Measurements from ENCODE around the gene PYGO1. TPM values are rescaled to one million over a fixed set of nuclear protein-coding genes. Genes with fewer than 3 reads are reported as not detected.
"Not testable (repeated sequence)": the region's sequence is repeated elsewhere in the genome, so short reads cannot be mapped to it uniquely, and the experiment has no call there.

The PYGO1 gene
- total and polyA plus RNA-seq, 12 donors = 1.6 to 12.4 (median 7.9) TPM

DNA sequence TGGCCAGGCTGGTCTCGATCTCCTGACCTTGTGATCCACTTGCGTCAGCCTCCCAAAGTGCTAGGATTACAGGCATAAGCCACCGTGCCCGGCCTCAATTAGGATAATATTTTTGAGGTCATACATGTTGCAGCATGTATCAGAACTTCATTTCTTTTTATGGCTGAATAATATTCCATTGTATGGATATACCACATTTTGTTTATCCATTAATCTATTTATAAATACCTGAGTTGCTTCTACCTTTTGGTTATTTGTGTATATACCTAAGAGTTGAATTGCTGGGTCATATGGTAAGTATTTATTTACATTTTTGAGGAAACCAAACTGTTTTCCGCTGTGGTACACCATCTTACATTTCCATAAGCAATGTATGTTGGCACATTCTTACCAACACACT, 18.1 kb upstream of the PYGO1 start:
- Histone ChIP-seq H3K27me3 (no peaks in the 10 kb centered on the region), H3K4me1 (replicated peaks in 1 of 2) (no peaks in the 10 kb centered on the region), H3K4me3 (no peak overlapping the region), H3K36me3 (replicated peaks in 1 of 2) (no peaks in the 10 kb centered on the region), H3K9me3 (replicated peaks in 1 of 3) (peaks cover 0 to 7% (median 0%) of the 10 kb centered on the region in 3 donors), H3K27ac (no peak overlapping the region)
- DNase-seq = no peak
- WGBS, 4 donors = 88 to 91% (median 90%) methylated on average over 5 of the region's 5 CpGs
- no peak for TF ChIP-seq POLR2A (IDR thresholded peaks at IDR 0.05)
- TF ChIP-seq, protein P1, sequence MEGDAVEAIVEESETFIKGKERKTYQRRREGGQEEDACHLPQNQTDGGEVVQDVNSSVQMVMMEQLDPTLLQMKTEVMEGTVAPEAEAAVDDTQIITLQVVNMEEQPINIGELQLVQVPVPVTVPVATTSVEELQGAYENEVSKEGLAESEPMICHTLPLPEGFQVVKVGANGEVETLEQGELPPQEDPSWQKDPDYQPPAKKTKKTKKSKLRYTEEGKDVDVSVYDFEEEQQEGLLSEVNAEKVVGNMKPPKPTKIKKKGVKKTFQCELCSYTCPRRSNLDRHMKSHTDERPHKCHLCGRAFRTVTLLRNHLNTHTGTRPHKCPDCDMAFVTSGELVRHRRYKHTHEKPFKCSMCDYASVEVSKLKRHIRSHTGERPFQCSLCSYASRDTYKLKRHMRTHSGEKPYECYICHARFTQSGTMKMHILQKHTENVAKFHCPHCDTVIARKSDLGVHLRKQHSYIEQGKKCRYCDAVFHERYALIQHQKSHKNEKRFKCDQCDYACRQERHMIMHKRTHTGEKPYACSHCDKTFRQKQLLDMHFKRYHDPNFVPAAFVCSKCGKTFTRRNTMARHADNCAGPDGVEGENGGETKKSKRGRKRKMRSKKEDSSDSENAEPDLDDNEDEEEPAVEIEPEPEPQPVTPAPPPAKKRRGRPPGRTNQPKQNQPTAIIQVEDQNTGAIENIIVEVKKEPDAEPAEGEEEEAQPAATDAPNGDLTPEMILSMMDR (IDR thresholded peaks at IDR 0.05) = no peak
- intact Hi-C loops (cut with DNase I) = no loop called here

DNA sequence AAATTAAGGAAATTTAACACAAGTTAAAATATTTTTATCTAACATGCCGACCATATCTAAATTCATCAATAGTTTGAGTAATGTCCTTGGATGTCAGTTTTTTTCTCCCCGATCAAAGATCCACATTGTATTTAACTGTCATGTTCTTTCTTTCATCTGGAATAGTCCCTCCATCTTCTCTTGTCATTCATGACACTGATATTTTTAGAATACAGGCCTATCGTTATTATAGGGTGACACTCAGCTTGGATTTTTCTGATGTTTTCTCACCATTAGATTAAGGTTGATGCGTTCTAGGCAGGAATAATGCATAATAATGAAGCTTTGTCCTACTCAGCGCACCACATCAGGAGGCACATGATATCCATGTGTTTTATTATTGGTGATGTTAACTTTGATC, 13.2 kb upstream of the PYGO1 start:
- Histone ChIP-seq H3K9me3 (replicated peaks in 1 of 3) (no peaks in the 10 kb centered on the region), H3K36me3 (replicated peaks in 1 of 2) (no peaks in the 10 kb centered on the region), H3K4me1 (replicated peaks in 1 of 2) (no peaks in the 10 kb centered on the region), H3K27me3 (no peaks in the 10 kb centered on the region), H3K4me3 (no peak overlapping the region), H3K27ac (no peak overlapping the region)
- no peak for DNase-seq
- intact Hi-C loops (cut with DNase I) = no loop called here
- WGBS, 4 donors = 70 to 75% (median 73%) methylated on average over 5 of the region's 5 CpGs
- TF ChIP-seq, protein P1 (IDR thresholded peaks at IDR 0.05) = no peak
- TF ChIP-seq POLR2A (IDR thresholded peaks at IDR 0.05) = no peak

DNA sequence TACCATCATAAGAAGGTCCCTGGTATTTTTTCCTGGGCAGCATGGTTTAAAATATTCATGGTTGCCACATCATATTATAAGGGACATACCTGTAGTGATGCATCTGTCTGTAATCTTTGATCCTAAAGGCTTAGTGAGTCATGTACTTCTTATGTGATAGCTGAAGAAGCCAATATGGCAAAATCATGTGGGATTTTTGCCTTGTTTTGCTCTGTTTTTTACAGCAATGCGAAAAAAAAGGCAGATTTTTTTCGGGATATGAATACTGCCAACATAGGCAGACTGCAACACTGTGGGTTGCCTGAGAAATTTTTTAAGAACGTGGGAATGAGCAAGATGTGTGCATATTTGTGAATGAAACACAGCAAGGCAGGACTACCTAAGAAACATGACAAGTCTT, 11.3 kb upstream of the PYGO1 start:
- Histone ChIP-seq H3K4me3 (no peak overlapping the region), H3K9me3 (replicated peaks in 1 of 3) (no peaks in the 10 kb centered on the region), H3K27me3 (no peaks in the 10 kb centered on the region), H3K4me1 (replicated peaks in 1 of 2) (no peaks in the 10 kb centered on the region), H3K27ac (no peak overlapping the region), H3K36me3 (replicated peaks in 1 of 2) (no peaks in the 10 kb centered on the region)
- intact Hi-C loops (cut with DNase I) = no loop called here
- WGBS, 4 donors = 78 to 84% (median 81%) methylated on average over 3 of the region's 3 CpGs
- DNase-seq = no peak
- no peak for TF ChIP-seq POLR2A (IDR thresholded peaks at IDR 0.05)
- TF ChIP-seq, protein P1 (IDR thresholded peaks at IDR 0.05) = no peak

DNA sequence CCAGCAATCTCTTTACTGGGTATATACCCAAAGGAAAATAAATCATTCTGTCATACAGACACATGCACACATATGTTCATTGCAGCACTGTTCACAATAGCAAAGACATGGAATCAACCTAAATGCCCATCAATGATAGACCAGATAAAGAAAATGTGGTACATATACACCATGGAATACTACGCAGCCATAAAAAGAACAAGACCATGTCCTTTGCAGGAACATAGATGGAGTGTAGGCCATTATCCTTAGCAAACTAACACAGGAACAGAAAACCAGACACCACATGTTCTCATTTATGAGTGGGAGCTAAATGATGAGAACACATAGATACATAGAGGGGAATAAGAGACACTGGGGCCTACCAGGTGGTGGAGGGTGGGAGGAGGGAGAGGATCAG, 4.9 kb upstream of the PYGO1 start:
- DNase-seq; H3K4me1 ChIP-seq (replicated peaks in 1 of 2); H3K9me3 ChIP-seq (replicated peaks in 1 of 3); H3K36me3 ChIP-seq (replicated peaks in 1 of 2); H3K4me3 ChIP-seq; intact Hi-C loops (cut with DNase I); H3K27ac ChIP-seq; H3K27me3 ChIP-seq: not testable (repeated sequence)
- WGBS, 4 donors = 90 to 100% (median 98%) methylated on average over 1 of the region's 1 CpG

DNA sequence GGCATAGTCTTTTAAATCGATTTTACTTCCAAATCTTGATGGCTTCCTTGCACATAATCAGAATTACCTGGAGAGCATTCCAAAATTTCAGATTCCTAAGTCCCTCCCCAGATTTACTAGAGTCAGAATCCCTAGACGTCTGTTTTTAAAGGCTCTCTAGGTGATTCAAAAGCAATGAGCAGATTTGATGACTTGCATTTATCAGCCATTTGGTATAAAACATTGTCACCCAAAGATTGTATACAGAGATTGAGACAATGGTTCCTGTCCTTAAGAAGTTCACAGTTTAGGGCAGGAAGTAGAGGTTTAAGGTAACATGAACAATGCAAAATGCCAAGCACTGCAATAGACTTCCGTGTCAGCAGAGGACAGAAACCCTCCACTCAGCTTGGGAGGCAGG, 2.6 kb upstream of the PYGO1 start:
- Histone ChIP-seq H3K4me1 (replicated peaks in 1 of 2) (peaks cover 4 to 12% of the 10 kb centered on the region in 2 donors), H3K27me3 (no peaks in the 10 kb centered on the region), H3K9me3 (replicated peaks in 1 of 3) (no peaks in the 10 kb centered on the region), H3K4me3 (no peak overlapping the region), H3K36me3 (replicated peaks in 1 of 2) (no peaks in the 10 kb centered on the region), H3K27ac (no peak overlapping the region)
- DNase-seq = no peak
- TF ChIP-seq POLR2A (IDR thresholded peaks at IDR 0.05) = no peak
- TF ChIP-seq, protein P1 (IDR thresholded peaks at IDR 0.05) = no peak
- intact Hi-C loops (cut with DNase I) = no loop called here
- 76 to 82% (median 79%) methylated on average over 3 of the region's 3 CpGs for WGBS, 4 donors

Measured in adrenal gland (tissue), 12 donors.